Measurements from ENCODE around the gene PLVAP.
"Not testable (repeated sequence)": the region's sequence is repeated elsewhere in the genome, so short reads cannot be mapped to it uniquely, and the experiment has no call there.

The PLVAP gene

DNA sequence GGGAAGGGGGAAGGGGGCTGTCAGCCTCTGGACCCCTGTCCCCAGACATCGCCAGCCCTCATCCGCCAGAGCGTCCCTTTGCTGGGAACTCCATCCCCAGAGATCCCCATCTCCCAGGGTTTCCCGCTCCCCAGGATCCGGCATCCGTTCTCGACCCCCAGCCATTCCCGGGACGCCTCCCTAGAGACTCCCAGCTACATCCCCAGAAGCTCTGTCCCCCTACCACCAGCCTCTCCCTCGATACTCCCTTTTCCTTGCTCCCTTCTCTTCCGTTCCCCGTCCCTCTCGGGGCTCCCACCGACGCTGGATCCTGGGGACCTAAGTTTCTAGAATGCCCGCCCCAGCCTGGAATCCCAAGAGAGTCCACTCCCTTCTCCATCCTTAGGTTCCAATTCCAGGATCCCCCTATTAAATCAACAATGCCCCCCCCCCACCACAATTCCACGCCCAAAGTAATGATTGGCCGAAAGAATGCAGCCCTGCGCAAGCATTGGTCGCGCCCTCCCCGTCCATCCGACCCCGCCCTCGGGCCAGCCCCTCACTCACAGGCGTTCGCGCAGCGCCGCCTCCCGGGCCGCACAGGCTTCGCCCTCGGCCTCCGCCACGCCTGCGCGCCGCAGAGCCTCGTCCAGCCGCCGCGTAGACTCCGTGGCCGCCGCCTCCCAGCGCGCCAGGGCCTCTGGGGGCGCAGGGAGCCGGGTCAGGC lies 13.7 kb upstream of the PLVAP start:
- Mint-ChIP-seq H3K4me1 (ENCODE audit: low read depth) (peaks cover 17% of the 10 kb centered on the region), H3K4me3 (peak overlapping the region; percentile 93), H3K36me3 (ENCODE audit: low read depth) (peaks cover 5% of the 10 kb centered on the region), H3K27ac (peak overlapping the region; percentile 26), H3K9me3 (peaks cover 4% of the 10 kb centered on the region), H3K27me3 (ENCODE audit: low read depth) (peaks cover 18% of the 10 kb centered on the region)
- DNase-seq (ENCODE audit: low spot score) = peak; percentile 92

DNA sequence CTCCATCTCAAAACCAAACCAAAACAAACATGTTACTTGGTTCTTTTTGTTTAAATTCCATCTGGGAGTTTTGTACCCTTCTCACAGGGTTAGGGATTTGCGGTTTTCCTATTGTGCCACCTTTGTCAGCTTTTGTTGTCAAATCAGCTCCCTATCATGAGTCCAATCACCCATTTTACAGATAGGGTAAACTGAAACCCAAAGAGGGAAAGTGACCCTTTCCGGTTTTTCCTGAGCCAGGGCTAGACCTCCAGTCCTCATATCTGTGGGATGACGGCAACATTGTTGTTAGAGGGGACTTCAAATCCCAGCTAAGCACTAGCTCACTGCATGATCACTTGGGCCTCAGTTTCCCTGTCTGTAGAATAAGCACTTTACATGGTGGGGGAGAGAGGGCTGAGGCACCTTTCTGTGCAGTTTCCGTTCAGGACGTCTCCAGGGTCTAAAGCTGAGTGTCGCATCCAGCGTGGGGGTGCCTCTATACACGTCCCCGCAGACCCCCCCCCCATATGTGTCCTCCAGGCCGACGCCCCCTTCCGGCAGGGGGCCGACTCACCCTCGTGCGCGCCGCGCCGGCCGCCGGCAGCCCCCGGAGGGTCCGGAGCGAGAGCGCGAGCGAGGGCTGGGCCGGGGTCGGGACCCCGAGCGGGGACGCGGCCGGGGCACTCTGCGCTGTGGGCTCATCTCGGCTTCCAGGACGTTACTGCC lies 13.0 kb upstream of the PLVAP start:
- H3K9me3 Mint-ChIP-seq = peaks cover 4% of the 10 kb centered on the region
- no peak overlapping the region for H3K27ac Mint-ChIP-seq
- peaks cover 13% of the 10 kb centered on the region for H3K4me1 Mint-ChIP-seq (ENCODE audit: low read depth)
- peaks cover 18% of the 10 kb centered on the region for H3K27me3 Mint-ChIP-seq (ENCODE audit: low read depth)
- H3K4me3 Mint-ChIP-seq = peak overlapping the region; percentile 93
- DNase-seq (ENCODE audit: low spot score) = no peak
- H3K36me3 Mint-ChIP-seq (ENCODE audit: low read depth) = peaks cover 2% of the 10 kb centered on the region

DNA sequence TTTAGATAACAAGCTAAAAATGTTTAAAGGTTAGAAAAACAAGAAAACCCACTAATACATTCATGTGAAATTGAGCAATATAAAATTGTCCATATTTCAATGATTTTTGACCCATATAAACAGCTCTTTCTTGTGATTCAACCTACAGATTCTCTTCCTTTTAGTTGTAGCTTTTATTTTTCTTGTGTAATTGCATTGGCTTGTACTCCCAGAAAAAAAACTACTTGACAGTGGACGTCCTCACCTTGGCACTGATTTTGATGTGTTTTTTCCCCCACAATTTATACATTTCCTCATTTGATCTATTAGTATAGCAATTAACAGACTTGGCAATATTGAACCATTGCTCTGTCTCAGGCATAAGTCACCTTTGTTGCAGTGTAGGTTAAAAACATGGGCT lies 12.1 kb upstream of the PLVAP start:
- Mint-ChIP-seq H3K27me3 (ENCODE audit: low read depth) (peaks cover 18% of the 10 kb centered on the region), H3K4me3 (no peak overlapping the region), H3K27ac (no peak overlapping the region), H3K4me1 (ENCODE audit: low read depth) (peaks cover 9% of the 10 kb centered on the region), H3K36me3 (ENCODE audit: low read depth) (no peaks in the 10 kb centered on the region), H3K9me3 (peaks cover 4% of the 10 kb centered on the region)
- no peak for DNase-seq (ENCODE audit: low spot score)

DNA sequence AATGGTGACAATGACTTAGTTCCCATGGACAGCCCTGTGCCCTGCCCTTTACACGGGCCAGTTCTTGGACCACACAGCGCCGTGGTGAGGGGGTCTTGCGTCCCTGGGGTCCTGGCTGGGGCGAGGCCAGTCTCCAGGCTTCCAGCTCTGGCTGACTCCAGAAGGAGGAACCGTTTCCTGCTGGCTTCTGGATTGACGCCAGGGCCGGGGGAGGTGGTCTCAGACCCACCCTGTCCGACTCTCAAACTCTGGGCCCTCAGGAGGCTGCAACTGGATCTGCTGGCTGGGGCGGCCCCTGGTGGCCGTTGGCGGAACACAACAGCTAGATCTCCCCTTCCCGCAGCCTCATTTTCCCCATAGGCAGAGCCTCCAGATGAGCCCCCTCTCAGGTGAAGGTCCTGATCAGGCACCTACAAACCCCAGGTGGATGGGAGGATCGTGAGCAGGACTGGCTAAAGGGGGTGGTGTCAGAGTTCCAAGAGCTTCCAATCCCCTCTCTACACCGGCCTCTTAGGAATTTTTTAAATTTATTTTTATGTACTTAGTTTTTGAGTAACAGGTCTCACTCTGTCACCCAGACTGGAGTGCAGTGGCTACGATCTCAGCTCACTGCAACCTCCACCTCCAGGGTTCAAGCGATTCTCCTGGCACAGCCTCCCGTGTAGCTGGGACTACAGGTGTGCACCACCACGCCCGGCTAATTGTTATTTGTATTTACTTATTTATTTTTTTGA lies 8.9 kb upstream of the PLVAP start:
- Mint-ChIP-seq H3K36me3 (ENCODE audit: low read depth) (no peaks in the 10 kb centered on the region), H3K4me1 (ENCODE audit: low read depth) (peaks cover 9% of the 10 kb centered on the region), H3K4me3 (no peak overlapping the region), H3K27me3 (ENCODE audit: low read depth) (peaks cover 18% of the 10 kb centered on the region), H3K27ac (no peak overlapping the region), H3K9me3 (peaks cover 4% of the 10 kb centered on the region)
- peak; percentile 50 for DNase-seq (ENCODE audit: low spot score)

DNA sequence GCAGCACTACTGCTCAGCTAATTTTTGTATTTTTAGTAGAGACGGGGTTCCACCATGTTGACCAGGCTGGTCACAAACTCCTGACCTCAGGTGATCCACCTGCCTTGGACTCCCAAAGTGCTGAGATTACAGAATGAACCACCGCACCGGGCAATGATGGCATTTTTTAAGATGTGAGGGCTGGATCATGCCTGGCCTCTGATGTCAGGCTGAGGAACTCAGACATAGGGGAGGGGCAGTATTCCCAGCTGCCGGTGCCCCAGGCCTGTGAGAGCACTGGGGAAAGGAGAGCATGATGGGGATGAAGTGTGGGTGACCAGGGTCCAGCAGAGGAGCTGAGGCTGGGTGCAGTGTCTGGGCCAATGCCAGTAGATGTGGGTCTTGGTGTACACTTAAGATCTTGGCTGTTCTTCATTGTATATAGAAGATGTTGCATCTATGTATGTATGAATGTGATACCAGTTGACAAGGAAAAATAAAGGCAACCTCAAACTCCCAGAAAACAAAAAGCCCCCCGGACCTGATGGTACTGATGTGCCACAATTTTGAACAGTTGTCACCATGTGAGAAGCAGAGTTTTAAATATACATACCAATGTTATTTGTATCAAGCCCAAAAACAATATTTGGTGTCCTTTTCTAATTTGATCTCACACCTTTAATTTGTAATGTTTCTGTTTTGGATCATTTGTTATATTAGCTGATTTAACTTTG lies 3.4 kb upstream of the PLVAP start:
- Mint-ChIP-seq H3K27ac (no peak overlapping the region), H3K9me3 (peaks cover 7% of the 10 kb centered on the region), H3K36me3 (ENCODE audit: low read depth) (peaks cover 3% of the 10 kb centered on the region), H3K27me3 (ENCODE audit: low read depth) (no peaks in the 10 kb centered on the region), H3K4me3 (no peak overlapping the region), H3K4me1 (ENCODE audit: low read depth) (peaks cover 6% of the 10 kb centered on the region)
- DNase-seq (ENCODE audit: low spot score) = no peak

DNA sequence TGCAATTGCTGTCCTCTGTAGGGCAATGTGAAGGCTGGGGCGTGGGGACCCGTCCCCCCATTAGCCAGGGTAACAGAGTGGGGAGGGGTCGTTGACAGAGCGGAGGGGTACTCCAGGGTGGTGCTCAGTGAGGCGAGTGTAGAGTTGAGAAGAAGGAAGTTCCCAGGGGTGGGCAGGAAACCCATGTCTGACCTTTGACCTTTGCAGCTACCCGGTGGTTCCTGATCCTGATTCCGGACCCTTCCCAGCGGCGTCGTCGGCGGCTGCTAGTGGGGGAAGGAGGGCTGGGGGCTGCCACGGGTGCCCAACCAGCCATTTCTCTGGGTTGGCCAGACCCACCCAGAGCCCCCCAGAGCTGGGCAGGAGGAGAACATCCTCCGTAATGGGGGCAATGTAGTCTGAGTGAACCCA lies 2.1 kb upstream of the PLVAP start:
- no peak for DNase-seq (ENCODE audit: low spot score)
- peaks cover 3% of the 10 kb centered on the region for H3K36me3 Mint-ChIP-seq (ENCODE audit: low read depth)
- no peaks in the 10 kb centered on the region for H3K27me3 Mint-ChIP-seq (ENCODE audit: low read depth)
- H3K9me3 Mint-ChIP-seq = peaks cover 7% of the 10 kb centered on the region
- H3K4me1 Mint-ChIP-seq (ENCODE audit: low read depth) = peaks cover 6% of the 10 kb centered on the region
- no peak overlapping the region for H3K4me3 Mint-ChIP-seq
- H3K27ac Mint-ChIP-seq = no peak overlapping the region

DNA sequence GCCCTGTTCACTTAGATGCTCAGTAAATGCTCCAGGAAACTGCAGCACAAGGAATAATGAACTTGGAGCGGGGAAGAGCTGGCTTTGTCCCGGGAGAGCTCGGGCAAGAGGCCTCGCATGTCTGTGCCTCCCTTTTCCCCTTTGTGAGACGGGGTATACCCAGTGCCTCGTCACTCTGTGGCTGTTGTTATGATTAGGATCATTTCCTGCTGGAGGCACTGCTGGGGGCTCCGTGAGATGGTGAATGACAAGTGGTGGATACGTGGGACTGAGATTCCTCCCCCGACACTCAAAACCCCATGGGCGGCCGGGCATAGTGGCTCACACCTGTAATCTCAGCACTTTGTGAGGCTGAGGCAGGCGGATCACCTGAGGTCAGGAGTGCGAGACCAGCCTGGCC lies 1.1 kb upstream of the PLVAP start:
- H3K36me3 Mint-ChIP-seq (ENCODE audit: low read depth) = peaks cover 3% of the 10 kb centered on the region
- no peak overlapping the region for H3K4me3 Mint-ChIP-seq
- DNase-seq (ENCODE audit: low spot score) = no peak
- H3K27ac Mint-ChIP-seq = no peak overlapping the region
- H3K4me1 Mint-ChIP-seq (ENCODE audit: low read depth) = peaks cover 6% of the 10 kb centered on the region
- H3K27me3 Mint-ChIP-seq (ENCODE audit: low read depth) = no peaks in the 10 kb centered on the region
- peaks cover 7% of the 10 kb centered on the region for H3K9me3 Mint-ChIP-seq

DNA sequence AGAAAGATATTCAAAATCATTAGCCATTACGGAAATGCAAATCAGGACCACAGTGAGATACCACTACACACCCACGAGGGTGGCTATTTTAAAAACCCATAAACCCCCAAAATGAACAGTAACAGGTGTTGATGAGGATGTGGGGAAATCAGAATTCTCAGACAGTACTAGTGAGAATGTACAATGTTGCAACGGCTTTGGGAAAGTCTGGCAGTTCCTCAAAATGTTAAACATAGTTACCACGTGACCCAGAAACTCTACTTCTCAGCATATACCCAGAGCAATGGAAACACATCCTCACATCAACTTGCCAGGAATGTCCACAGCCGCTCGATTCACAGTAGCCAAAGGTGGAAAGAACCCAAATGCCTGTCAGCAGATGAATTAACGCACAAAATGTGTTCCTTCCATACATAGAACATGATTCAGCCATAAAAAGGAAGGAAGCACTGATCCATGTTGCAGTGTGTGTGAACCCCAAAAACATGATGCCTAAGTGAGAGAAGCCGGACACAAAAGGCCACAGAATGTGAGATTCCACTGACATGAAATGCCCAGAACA lies 7.0 kb downstream of the PLVAP start:
- H3K9me3 Mint-ChIP-seq = no peaks in the 10 kb centered on the region
- H3K27me3 Mint-ChIP-seq (ENCODE audit: low read depth) = peaks cover 4% of the 10 kb centered on the region
- no peak for DNase-seq (ENCODE audit: low spot score)
- H3K4me1 Mint-ChIP-seq (ENCODE audit: low read depth) = no peaks in the 10 kb centered on the region
- no peaks in the 10 kb centered on the region for H3K36me3 Mint-ChIP-seq (ENCODE audit: low read depth)
- H3K4me3 Mint-ChIP-seq = no peak overlapping the region
- H3K27ac Mint-ChIP-seq = no peak overlapping the region

DNA sequence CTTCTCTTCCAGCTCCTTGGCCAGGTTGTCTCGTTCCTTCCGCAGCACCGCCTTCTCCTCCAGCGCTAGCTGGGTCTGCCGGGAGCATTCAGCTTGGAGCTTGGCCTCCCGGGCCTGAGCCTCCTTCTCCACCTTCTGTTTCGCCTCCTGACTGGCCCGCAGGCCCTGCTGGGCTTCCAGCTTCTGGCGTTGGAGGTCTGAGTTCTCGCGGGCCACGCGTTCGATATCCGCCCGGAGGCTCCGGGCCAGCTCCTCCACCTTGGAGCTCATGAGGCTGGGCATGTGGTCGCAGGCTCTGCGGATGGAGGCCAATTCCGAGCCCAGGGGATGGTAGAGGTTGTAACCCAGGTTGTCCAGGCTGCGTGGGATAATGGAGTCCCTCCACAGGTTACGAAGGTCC lies 11.8 kb downstream of the PLVAP start:
- Mint-ChIP-seq H3K27me3 (ENCODE audit: low read depth) (peaks cover 2% of the 10 kb centered on the region), H3K27ac (no peak overlapping the region), H3K4me3 (no peak overlapping the region), H3K9me3 (no peaks in the 10 kb centered on the region), H3K36me3 (ENCODE audit: low read depth) (no peaks in the 10 kb centered on the region), H3K4me1 (ENCODE audit: low read depth) (no peaks in the 10 kb centered on the region)
- no peak for DNase-seq (ENCODE audit: low spot score)

DNA sequence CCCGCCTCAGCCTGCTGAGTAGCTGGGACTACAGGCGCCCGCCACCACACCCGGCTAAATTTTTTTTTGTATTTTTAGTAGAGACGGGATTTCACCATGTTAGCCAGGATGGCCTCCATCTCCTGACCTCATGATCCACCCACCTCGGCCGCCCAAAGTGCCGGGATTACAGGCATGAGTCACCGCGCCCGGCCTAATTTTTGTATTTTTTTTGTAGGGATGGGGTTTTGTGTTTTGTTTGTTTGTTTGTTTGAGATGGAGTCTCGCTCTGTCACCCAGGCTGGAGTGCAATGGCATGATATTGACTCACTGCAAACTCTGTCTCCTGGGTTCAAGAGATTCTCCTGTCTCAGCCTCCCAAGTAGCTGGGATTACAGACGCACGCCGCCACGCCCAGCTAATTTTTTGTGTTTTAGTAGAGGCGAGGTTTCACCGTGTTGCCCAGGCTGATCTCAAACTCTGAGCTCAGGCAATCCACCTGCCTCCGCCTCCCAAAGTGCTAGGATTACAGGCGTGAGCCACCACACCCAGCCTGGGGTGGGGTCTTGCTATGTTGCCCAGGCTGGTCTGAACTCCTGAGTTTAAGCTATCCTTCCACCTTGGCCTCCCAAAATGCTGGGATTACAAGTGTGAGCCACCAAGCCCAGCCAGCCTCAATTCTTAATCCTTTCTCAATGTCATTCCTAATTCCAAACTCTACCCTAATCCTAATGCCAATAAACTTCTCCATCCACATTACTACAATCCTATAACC lies 13.1 kb downstream of the PLVAP start:
- DNase-seq (ENCODE audit: low spot score); H3K27ac Mint-ChIP-seq; H3K4me3 Mint-ChIP-seq; H3K27me3 Mint-ChIP-seq (ENCODE audit: low read depth); H3K9me3 Mint-ChIP-seq; H3K36me3 Mint-ChIP-seq (ENCODE audit: low read depth); H3K4me1 Mint-ChIP-seq (ENCODE audit: low read depth): not testable (repeated sequence)

DNA sequence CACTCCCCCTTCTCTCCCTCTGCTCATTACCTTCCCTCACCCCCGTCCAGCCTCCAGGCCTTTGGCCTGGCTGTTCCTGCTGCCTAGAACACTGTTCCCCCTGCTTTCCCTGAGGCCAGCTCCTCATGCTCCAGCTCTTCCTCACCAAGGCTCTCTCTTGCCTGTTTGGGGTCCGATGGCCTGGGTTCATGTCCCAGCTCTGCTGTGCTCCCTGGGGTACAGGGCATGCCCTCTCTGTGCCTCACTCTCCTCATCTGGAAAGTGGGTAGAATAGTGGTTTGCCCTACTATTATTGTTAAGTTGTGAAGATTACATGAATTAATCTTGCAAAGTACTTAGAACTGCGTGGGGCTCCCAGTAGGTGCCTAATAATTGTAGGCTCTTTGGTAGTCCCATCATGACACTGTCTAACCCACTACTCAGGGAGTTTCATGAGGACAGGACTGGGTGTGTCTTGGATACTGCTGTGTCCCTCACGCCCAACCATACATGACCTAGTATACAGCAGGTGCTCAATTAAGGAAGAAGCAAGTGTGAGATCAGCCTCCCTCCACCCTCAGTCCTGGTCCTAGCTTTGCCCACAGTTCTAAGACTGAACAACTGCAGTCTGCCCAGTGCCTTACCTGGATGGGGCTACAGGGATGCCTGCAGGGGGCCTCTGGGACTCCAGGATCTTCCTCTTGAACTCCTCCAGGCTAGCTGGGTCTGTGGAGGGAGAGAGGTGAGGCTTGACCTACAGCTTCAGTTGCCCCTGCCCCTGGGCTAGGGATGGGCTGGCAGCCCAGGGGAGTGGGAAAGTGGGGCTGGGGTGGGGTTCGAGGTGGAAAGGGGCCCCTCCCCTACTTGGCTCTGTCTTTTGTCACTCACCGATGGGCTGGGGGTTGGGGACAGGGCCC lies 17.0 kb downstream of the PLVAP start:
- Mint-ChIP-seq H3K4me3 (no peak overlapping the region), H3K27me3 (ENCODE audit: low read depth) (no peaks in the 10 kb centered on the region), H3K4me1 (ENCODE audit: low read depth) (no peaks in the 10 kb centered on the region), H3K36me3 (ENCODE audit: low read depth) (no peaks in the 10 kb centered on the region), H3K27ac (no peak overlapping the region), H3K9me3 (no peaks in the 10 kb centered on the region)
- DNase-seq (ENCODE audit: low spot score) = no peak

DNA sequence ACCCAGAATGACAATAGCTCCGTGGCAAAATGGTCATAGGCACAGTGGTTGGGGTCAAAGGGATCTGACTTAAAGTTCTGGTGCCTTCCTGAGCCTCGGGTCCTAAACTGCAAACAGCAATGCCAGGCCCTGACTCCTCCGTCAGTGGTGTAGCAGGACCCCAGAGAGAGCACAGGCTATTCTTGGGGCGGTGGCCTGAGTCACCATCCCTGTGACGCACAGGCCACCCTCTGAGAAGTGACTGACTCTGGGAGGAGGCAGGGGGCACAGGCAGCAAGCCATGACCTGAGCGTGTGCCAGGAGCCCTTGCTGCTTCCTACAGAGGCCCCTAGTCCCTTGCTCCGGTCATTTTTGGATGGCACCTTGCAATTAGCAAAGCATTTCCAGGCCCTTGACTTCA lies 18.7 kb downstream of the PLVAP start:
- Mint-ChIP-seq H3K9me3 (no peaks in the 10 kb centered on the region), H3K27me3 (ENCODE audit: low read depth) (no peaks in the 10 kb centered on the region), H3K36me3 (ENCODE audit: low read depth) (no peaks in the 10 kb centered on the region), H3K4me3 (no peak overlapping the region), H3K27ac (no peak overlapping the region), H3K4me1 (ENCODE audit: low read depth) (no peaks in the 10 kb centered on the region)
- no peak for DNase-seq (ENCODE audit: low spot score)

Data from T-helper 2 cell treated with Interferon-gamma antibody and Interleukin-4, amounts not matched to agents 5 μg/mL and 100 μg/mL, for 36 hours (primary cell).